SK-N-SH (cell line): ENCODE measurements around the gene HGS.

Experiments used
- CHD2 ChIP-seq: fragments of 150-350 bp; IDR thresholded peaks from 2 replicates; pipeline ENCODE4 v1.6.1; 2018; ENCODE audit warnings: low read length; ENCODE audit not compliant: partially characterized antibody
- EP300 ChIP-seq, 2 experiments: IDR thresholded peaks; 2 replicates each; pipeline versions ENCODE4 v1.4.0 to v1.6.1; 2012; ENCODE audit warnings: borderline replicate concordance in 1 of 2, low read depth in 1 of 2, low read length in 1 of 2
- EZH2phosphoT487 ChIP-seq: fragments of 200-600 bp; sonication (generic); IDR thresholded peaks from 2 replicates; pipeline ENCODE4 v1.6.1; 2017; ENCODE audit warnings: low read depth, mixed run types, mild to moderate bottlenecking, antibody characterized with exemption, moderate library complexity, borderline replicate concordance
- MXI1 ChIP-seq: IDR thresholded peaks from 2 replicates; pipeline ENCODE4 v1.6.1; 2012; ENCODE audit warnings: mild to moderate bottlenecking, low read depth, low read length, improper control_type of control experiment
- POLR2AphosphoS5 ChIP-seq: IDR thresholded peaks from 2 replicates; pipeline ENCODE4 v1.6.1; 2012; ENCODE audit warnings: low read depth, low read length
- RCOR1 ChIP-seq: fragments of 150-350 bp; IDR thresholded peaks from 2 replicates; pipeline ENCODE4 v1.6.1; 2017; ENCODE audit warnings: antibody characterized with exemption, low read length
- RFX5 ChIP-seq: IDR thresholded peaks from 2 replicates; pipeline ENCODE4 v1.6.1; 2012; ENCODE audit warnings: mild to moderate bottlenecking, improper control_type of control experiment, low read length
- TEAD4 ChIP-seq: IDR thresholded peaks from 2 replicates; pipeline ENCODE4 v1.4.0; 2012; ENCODE audit warnings: mild to moderate bottlenecking, borderline replicate concordance; ENCODE audit not compliant: insufficient read depth
- TF ChIP-seq, protein P1 (sequence below): fragments of 150-350 bp; IDR thresholded peaks from 2 replicates; pipeline ENCODE4 v1.6.1; 2017; ENCODE audit warnings: antibody characterized with exemption, low read length, low read depth, borderline replicate concordance
- TF ChIP-seq, protein P2 (sequence below): fragments of 200-600 bp; sonication (generic); IDR thresholded peaks from 2 replicates; pipeline ENCODE4 v1.6.1; 2017; ENCODE audit warnings: antibody characterized with exemption, mild to moderate bottlenecking, moderate library complexity
- TF ChIP-seq, protein P3 (sequence below): IDR thresholded peaks from 2 replicates; pipeline ENCODE4 v1.4.0; 2012; ENCODE audit warnings: low read depth, borderline replicate concordance
- TF ChIP-seq, protein P4 (sequence below): IDR thresholded peaks from 2 replicates; pipeline ENCODE4 v1.6.1; 2012; ENCODE audit warnings: mild to moderate bottlenecking, low read depth, low read length, moderate library complexity

DNA sequence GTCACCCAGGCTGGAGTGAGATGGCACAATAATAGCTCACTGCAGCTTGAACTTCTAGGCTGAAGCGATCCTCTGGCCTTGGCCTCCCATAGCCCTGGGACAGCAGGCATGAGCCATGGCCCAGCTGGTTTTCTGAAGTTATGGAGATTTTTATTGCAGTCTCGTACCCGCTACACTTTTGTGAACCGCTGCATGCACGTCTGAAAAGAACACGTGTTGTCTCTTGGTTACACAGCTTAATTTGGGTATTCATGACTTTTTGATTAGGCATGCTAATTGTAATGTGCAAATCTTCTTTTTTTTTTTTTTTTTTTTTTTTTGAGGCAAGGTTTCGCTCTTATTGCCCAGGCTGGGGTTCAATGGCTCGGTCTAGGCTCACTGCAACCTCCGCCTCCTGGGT, 41.6 kb downstream of the HGS start:
- TF ChIP-seq, protein P1, sequence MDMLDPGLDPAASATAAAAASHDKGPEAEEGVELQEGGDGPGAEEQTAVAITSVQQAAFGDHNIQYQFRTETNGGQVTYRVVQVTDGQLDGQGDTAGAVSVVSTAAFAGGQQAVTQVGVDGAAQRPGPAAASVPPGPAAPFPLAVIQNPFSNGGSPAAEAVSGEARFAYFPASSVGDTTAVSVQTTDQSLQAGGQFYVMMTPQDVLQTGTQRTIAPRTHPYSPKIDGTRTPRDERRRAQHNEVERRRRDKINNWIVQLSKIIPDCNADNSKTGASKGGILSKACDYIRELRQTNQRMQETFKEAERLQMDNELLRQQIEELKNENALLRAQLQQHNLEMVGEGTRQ = no peak
- TF ChIP-seq, protein P2, sequence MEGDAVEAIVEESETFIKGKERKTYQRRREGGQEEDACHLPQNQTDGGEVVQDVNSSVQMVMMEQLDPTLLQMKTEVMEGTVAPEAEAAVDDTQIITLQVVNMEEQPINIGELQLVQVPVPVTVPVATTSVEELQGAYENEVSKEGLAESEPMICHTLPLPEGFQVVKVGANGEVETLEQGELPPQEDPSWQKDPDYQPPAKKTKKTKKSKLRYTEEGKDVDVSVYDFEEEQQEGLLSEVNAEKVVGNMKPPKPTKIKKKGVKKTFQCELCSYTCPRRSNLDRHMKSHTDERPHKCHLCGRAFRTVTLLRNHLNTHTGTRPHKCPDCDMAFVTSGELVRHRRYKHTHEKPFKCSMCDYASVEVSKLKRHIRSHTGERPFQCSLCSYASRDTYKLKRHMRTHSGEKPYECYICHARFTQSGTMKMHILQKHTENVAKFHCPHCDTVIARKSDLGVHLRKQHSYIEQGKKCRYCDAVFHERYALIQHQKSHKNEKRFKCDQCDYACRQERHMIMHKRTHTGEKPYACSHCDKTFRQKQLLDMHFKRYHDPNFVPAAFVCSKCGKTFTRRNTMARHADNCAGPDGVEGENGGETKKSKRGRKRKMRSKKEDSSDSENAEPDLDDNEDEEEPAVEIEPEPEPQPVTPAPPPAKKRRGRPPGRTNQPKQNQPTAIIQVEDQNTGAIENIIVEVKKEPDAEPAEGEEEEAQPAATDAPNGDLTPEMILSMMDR = no peak
- TF ChIP-seq, protein P3, sequence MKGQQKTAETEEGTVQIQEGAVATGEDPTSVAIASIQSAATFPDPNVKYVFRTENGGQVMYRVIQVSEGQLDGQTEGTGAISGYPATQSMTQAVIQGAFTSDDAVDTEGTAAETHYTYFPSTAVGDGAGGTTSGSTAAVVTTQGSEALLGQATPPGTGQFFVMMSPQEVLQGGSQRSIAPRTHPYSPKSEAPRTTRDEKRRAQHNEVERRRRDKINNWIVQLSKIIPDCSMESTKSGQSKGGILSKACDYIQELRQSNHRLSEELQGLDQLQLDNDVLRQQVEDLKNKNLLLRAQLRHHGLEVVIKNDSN = no peak
- TF ChIP-seq, protein P4, sequence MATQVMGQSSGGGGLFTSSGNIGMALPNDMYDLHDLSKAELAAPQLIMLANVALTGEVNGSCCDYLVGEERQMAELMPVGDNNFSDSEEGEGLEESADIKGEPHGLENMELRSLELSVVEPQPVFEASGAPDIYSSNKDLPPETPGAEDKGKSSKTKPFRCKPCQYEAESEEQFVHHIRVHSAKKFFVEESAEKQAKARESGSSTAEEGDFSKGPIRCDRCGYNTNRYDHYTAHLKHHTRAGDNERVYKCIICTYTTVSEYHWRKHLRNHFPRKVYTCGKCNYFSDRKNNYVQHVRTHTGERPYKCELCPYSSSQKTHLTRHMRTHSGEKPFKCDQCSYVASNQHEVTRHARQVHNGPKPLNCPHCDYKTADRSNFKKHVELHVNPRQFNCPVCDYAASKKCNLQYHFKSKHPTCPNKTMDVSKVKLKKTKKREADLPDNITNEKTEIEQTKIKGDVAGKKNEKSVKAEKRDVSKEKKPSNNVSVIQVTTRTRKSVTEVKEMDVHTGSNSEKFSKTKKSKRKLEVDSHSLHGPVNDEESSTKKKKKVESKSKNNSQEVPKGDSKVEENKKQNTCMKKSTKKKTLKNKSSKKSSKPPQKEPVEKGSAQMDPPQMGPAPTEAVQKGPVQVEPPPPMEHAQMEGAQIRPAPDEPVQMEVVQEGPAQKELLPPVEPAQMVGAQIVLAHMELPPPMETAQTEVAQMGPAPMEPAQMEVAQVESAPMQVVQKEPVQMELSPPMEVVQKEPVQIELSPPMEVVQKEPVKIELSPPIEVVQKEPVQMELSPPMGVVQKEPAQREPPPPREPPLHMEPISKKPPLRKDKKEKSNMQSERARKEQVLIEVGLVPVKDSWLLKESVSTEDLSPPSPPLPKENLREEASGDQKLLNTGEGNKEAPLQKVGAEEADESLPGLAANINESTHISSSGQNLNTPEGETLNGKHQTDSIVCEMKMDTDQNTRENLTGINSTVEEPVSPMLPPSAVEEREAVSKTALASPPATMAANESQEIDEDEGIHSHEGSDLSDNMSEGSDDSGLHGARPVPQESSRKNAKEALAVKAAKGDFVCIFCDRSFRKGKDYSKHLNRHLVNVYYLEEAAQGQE = no peak
- TF ChIP-seq POLR2AphosphoS5 = no peak
- no peak for TF ChIP-seq MXI1
- TF ChIP-seq EZH2phosphoT487 = no peak
- TF ChIP-seq TEAD4 = no peak
- no peak for TF ChIP-seq RFX5
- no peak for TF ChIP-seq EP300 (IDR thresholded peaks at IDR 0.05; ENCODE audit: borderline replicate concordance in 1 of 2, low read depth in 1 of 2, low read length in 1 of 2)
- no peak for TF ChIP-seq RCOR1
- no peak for TF ChIP-seq CHD2
